ENCODE results near the gene RFC5.
"Not testable (repeated sequence)": the region's sequence is repeated elsewhere in the genome, so short reads cannot be mapped to it uniquely, and the experiment has no call there.

Gene RFC5

GRCh38 chr12:118013283-118013682 lies 3.2 kb upstream of the RFC5 start:
- Histone ChIP-seq H3K27me3 (ENCODE audit: control insufficient read depth in 1 of 2, insufficient read depth in 2 of 2, low read length in 2 of 2) (no peaks in the 10 kb centered on the region), H3K9ac (ENCODE audit: low read depth in 1 of 2, low read length in 2 of 2) (no peak overlapping the region), H3K27ac (ENCODE audit: low read depth, low read length) (no peak overlapping the region), H3K9me3 (ENCODE audit: control insufficient read depth in 1 of 2, low read length in 2 of 2) (no peaks in the 10 kb centered on the region), H3K4me3 (ENCODE audit: low read depth in 1 of 2, low read length in 2 of 2) (no peak overlapping the region), H3K4me1 (ENCODE audit: control insufficient read depth in 1 of 2, insufficient read depth in 2 of 2, low read length in 2 of 2) (peaks cover 0 to 11% of the 10 kb centered on the region in 2 donors), H3K36me3 (ENCODE audit: control insufficient read depth in 1 of 2, insufficient read depth in 2 of 2, low read length in 2 of 2) (no peaks in the 10 kb centered on the region)

- H3K4me3 ChIP-seq (ENCODE audit: low read depth in 1 of 2, low read length in 2 of 2) = no peak overlapping the region
- no peak overlapping the region for H3K9ac ChIP-seq (ENCODE audit: low read depth in 1 of 2, low read length in 2 of 2)
- H3K4me1 ChIP-seq (ENCODE audit: control insufficient read depth in 1 of 2, insufficient read depth in 2 of 2, low read length in 2 of 2) = peaks cover 0 to 11% of the 10 kb centered on the region in 2 donors
- H3K36me3 ChIP-seq (ENCODE audit: control insufficient read depth in 1 of 2, insufficient read depth in 2 of 2, low read length in 2 of 2) = peaks cover 4 to 13% of the 10 kb centered on the region in 2 donors
- no peak overlapping the region for H3K27ac ChIP-seq (ENCODE audit: low read depth, low read length)
- no peaks in the 10 kb centered on the region for H3K9me3 ChIP-seq (ENCODE audit: control insufficient read depth in 1 of 2, low read length in 2 of 2)
- H3K27me3 ChIP-seq (ENCODE audit: control insufficient read depth in 1 of 2, insufficient read depth in 2 of 2, low read length in 2 of 2) = no peaks in the 10 kb centered on the region
These were observed 1.2 kb upstream of the RFC5 start for GRCh38 chr12:118015306-118015705.

GRCh38 chr12:118015944-118016343 lies 559 bp upstream of the RFC5 start:
- Histone ChIP-seq H3K4me3 (ENCODE audit: low read depth in 1 of 2, low read length in 2 of 2) (peak overlapping the region; percentile 93 to 94), H3K4me1 (ENCODE audit: control insufficient read depth in 1 of 2, insufficient read depth in 2 of 2, low read length in 2 of 2) (peaks cover 0 to 11% of the 10 kb centered on the region in 2 donors), H3K27ac (ENCODE audit: low read depth, low read length) (no peak overlapping the region), H3K36me3 (ENCODE audit: control insufficient read depth in 1 of 2, insufficient read depth in 2 of 2, low read length in 2 of 2) (peaks cover 5 to 19% of the 10 kb centered on the region in 2 donors), H3K9ac (ENCODE audit: low read depth in 1 of 2, low read length in 2 of 2) (no peak overlapping the region), H3K27me3 (ENCODE audit: control insufficient read depth in 1 of 2, insufficient read depth in 2 of 2, low read length in 2 of 2) (no peaks in the 10 kb centered on the region), H3K9me3 (ENCODE audit: control insufficient read depth in 1 of 2, low read length in 2 of 2) (no peaks in the 10 kb centered on the region)

- no peaks in the 10 kb centered on the region for H3K27me3 ChIP-seq (ENCODE audit: control insufficient read depth in 1 of 2, insufficient read depth in 2 of 2, low read length in 2 of 2)
- no peak overlapping the region for H3K27ac ChIP-seq (ENCODE audit: low read depth, low read length)
- H3K9me3 ChIP-seq (ENCODE audit: control insufficient read depth in 1 of 2, low read length in 2 of 2) = no peaks in the 10 kb centered on the region
- no peak overlapping the region for H3K9ac ChIP-seq (ENCODE audit: low read depth in 1 of 2, low read length in 2 of 2)
- H3K4me3 ChIP-seq (ENCODE audit: low read depth in 1 of 2, low read length in 2 of 2) = no peak overlapping the region
- peaks cover 0 to 11% of the 10 kb centered on the region in 2 donors for H3K4me1 ChIP-seq (ENCODE audit: control insufficient read depth in 1 of 2, insufficient read depth in 2 of 2, low read length in 2 of 2)
- H3K36me3 ChIP-seq (ENCODE audit: control insufficient read depth in 1 of 2, insufficient read depth in 2 of 2, low read length in 2 of 2) = peaks cover 8 to 25% of the 10 kb centered on the region in 2 donors
These were observed 1.4 kb downstream of the RFC5 start for GRCh38 chr12:118017926-118018325.

- H3K9me3 ChIP-seq (ENCODE audit: control insufficient read depth in 1 of 2, low read length in 2 of 2) = no peaks in the 10 kb centered on the region
- peaks cover 0 to 11% of the 10 kb centered on the region in 2 donors for H3K4me1 ChIP-seq (ENCODE audit: control insufficient read depth in 1 of 2, insufficient read depth in 2 of 2, low read length in 2 of 2)
- no peak overlapping the region for H3K9ac ChIP-seq (ENCODE audit: low read depth in 1 of 2, low read length in 2 of 2)
- H3K27ac ChIP-seq (ENCODE audit: low read depth, low read length) = no peak overlapping the region
- H3K27me3 ChIP-seq (ENCODE audit: control insufficient read depth in 1 of 2, insufficient read depth in 2 of 2, low read length in 2 of 2) = no peaks in the 10 kb centered on the region
- peaks cover 8 to 34% of the 10 kb centered on the region in 2 donors for H3K36me3 ChIP-seq (ENCODE audit: control insufficient read depth in 1 of 2, insufficient read depth in 2 of 2, low read length in 2 of 2)
- no peak overlapping the region for H3K4me3 ChIP-seq (ENCODE audit: low read depth in 1 of 2, low read length in 2 of 2)
These were observed 3.5 kb downstream of the RFC5 start for GRCh38 chr12:118020036-118020435.

GRCh38 chr12:118022097-118022727 lies 5.7 kb downstream of the RFC5 start:
- not testable (repeated sequence) for H3K9me3 ChIP-seq (ENCODE audit: control insufficient read depth in 1 of 2, low read length in 2 of 2); H3K9ac ChIP-seq (ENCODE audit: low read depth in 1 of 2, low read length in 2 of 2); H3K4me3 ChIP-seq (ENCODE audit: low read depth in 1 of 2, low read length in 2 of 2); H3K27me3 ChIP-seq (ENCODE audit: control insufficient read depth in 1 of 2, insufficient read depth in 2 of 2, low read length in 2 of 2); H3K4me1 ChIP-seq (ENCODE audit: control insufficient read depth in 1 of 2, insufficient read depth in 2 of 2, low read length in 2 of 2); H3K27ac ChIP-seq (ENCODE audit: low read depth, low read length)
- peaks cover 18 to 55% of the 10 kb centered on the region in 2 donors for H3K36me3 ChIP-seq (ENCODE audit: control insufficient read depth in 1 of 2, insufficient read depth in 2 of 2, low read length in 2 of 2)

GRCh38 chr12:118022728-118023109 lies 6.2 kb downstream of the RFC5 start:
- Histone ChIP-seq H3K27me3 (ENCODE audit: control insufficient read depth in 1 of 2, insufficient read depth in 2 of 2, low read length in 2 of 2) (no peaks in the 10 kb centered on the region), H3K36me3 (ENCODE audit: control insufficient read depth in 1 of 2, insufficient read depth in 2 of 2, low read length in 2 of 2) (peaks cover 18 to 56% of the 10 kb centered on the region in 2 donors), H3K9me3 (ENCODE audit: control insufficient read depth in 1 of 2, low read length in 2 of 2) (no peaks in the 10 kb centered on the region), H3K4me1 (ENCODE audit: control insufficient read depth in 1 of 2, insufficient read depth in 2 of 2, low read length in 2 of 2) (no peaks in the 10 kb centered on the region), H3K4me3 (ENCODE audit: low read depth in 1 of 2, low read length in 2 of 2) (no peak overlapping the region), H3K9ac (ENCODE audit: low read depth in 1 of 2, low read length in 2 of 2) (no peak overlapping the region), H3K27ac (ENCODE audit: low read depth, low read length) (no peak overlapping the region)

GRCh38 chr12:118023301-118023860 lies 6.9 kb downstream of the RFC5 start:
- Histone ChIP-seq H3K9me3 (ENCODE audit: control insufficient read depth in 1 of 2, low read length in 2 of 2) (no peaks in the 10 kb centered on the region), H3K4me1 (ENCODE audit: control insufficient read depth in 1 of 2, insufficient read depth in 2 of 2, low read length in 2 of 2) (no peaks in the 10 kb centered on the region), H3K27ac (ENCODE audit: low read depth, low read length) (no peak overlapping the region), H3K36me3 (ENCODE audit: control insufficient read depth in 1 of 2, insufficient read depth in 2 of 2, low read length in 2 of 2) (peaks cover 18 to 63% of the 10 kb centered on the region in 2 donors), H3K4me3 (ENCODE audit: low read depth in 1 of 2, low read length in 2 of 2) (no peak overlapping the region), H3K27me3 (ENCODE audit: control insufficient read depth in 1 of 2, insufficient read depth in 2 of 2, low read length in 2 of 2) (no peaks in the 10 kb centered on the region), H3K9ac (ENCODE audit: low read depth in 1 of 2, low read length in 2 of 2) (no peak overlapping the region)

GRCh38 chr12:118025168-118025567 lies 8.7 kb downstream of the RFC5 start:
- H3K4me3 ChIP-seq (ENCODE audit: low read depth in 1 of 2, low read length in 2 of 2) = no peak overlapping the region
- H3K36me3 ChIP-seq (ENCODE audit: control insufficient read depth in 1 of 2, insufficient read depth in 2 of 2, low read length in 2 of 2) = peaks cover 18 to 64% of the 10 kb centered on the region in 2 donors
- H3K9ac ChIP-seq (ENCODE audit: low read depth in 1 of 2, low read length in 2 of 2) = no peak overlapping the region
- H3K27me3 ChIP-seq (ENCODE audit: control insufficient read depth in 1 of 2, insufficient read depth in 2 of 2, low read length in 2 of 2) = no peaks in the 10 kb centered on the region
- no peak overlapping the region for H3K27ac ChIP-seq (ENCODE audit: low read depth, low read length)
- H3K9me3 ChIP-seq (ENCODE audit: control insufficient read depth in 1 of 2, low read length in 2 of 2) = no peaks in the 10 kb centered on the region
- H3K4me1 ChIP-seq (ENCODE audit: control insufficient read depth in 1 of 2, insufficient read depth in 2 of 2, low read length in 2 of 2) = no peaks in the 10 kb centered on the region

- Histone ChIP-seq H3K4me3 (ENCODE audit: low read depth in 1 of 2, low read length in 2 of 2) (no peak overlapping the region), H3K4me1 (ENCODE audit: control insufficient read depth in 1 of 2, insufficient read depth in 2 of 2, low read length in 2 of 2) (no peaks in the 10 kb centered on the region), H3K27me3 (ENCODE audit: control insufficient read depth in 1 of 2, insufficient read depth in 2 of 2, low read length in 2 of 2) (no peaks in the 10 kb centered on the region), H3K36me3 (ENCODE audit: control insufficient read depth in 1 of 2, insufficient read depth in 2 of 2, low read length in 2 of 2) (peaks cover 30 to 80% of the 10 kb centered on the region in 2 donors), H3K9ac (ENCODE audit: low read depth in 1 of 2, low read length in 2 of 2) (no peak overlapping the region), H3K9me3 (ENCODE audit: control insufficient read depth in 1 of 2, low read length in 2 of 2) (no peaks in the 10 kb centered on the region), H3K27ac (ENCODE audit: low read depth, low read length) (no peak overlapping the region)
These were observed 12.7 kb downstream of the RFC5 start for GRCh38 chr12:118029166-118029565.

All from duodenal mucosa (tissue), 2 donors.